GM12878 (cell line): Measurements from ENCODE around the gene FBXL7. TPM values are rescaled to one million over a fixed set of nuclear protein-coding genes. Genes with fewer than 3 reads are reported as not detected.

ENCODE experiments used
- ATAC-seq: fragments of 200-7000 bp; cut with Tn5 transposase; 3 replicates; pipeline ENCODE4 v1.9.1; 2020; ENCODE audit warnings: mild to moderate bottlenecking, moderate library complexity
- BruUV-seq: library from RNA; stranded (reverse); fragments of 400-500 nt; replicated peaks from 2 replicates; lab custom pipeline; 2021; lab: Mats Ljungman, UMichigan
- CTCF ChIA-PET: fragments of 300-600 bp; sonication (Branson Sonifier 250); formaldehyde crosslinking; extraction: SDS; loops from one replicate; lab custom pipeline; 2021; ENCODE audit warnings: inconsistent platforms; lab: Yijun Ruan, JAX
- POLR2A ChIA-PET: fragments of 350-600 bp; formaldehyde crosslinking; extraction: SDS; loops from one replicate; lab custom pipeline; 2021; ENCODE audit warnings: inconsistent platforms; lab: Charles Lee
- RAD21 ChIA-PET: fragments of 300-600 bp; sonication (Branson Sonifier 250); formaldehyde crosslinking; loops from one replicate; lab custom pipeline; 2023; ENCODE audit warnings: antibody characterized with exemption; ENCODE audit not compliant: unreplicated experiment; lab: Charles Lee
- SMC1A ChIA-PET: fragments of 300-600 bp; sonication (Branson Sonifier 250); formaldehyde crosslinking; loops from one replicate; lab custom pipeline; 2023; ENCODE audit not compliant: unreplicated experiment, uncharacterized antibody; lab: Charles Lee
- DNase-seq: peaks from one replicate; pipeline ENCODE4 v3.0.0-alpha.2; 2011; ENCODE audit warnings: low read depth, low spot score
- FAIRE-seq: peaks from 3 replicates; lab custom pipeline; 2011; peaks lifted over from hg19 to GRCh38; lab: Jason Lieb, UNC
- H2AFZ ChIP-seq: 2 replicates; pipeline ENCODE4 v1.6.0; 2011; ENCODE audit warnings: low read depth, low read length, control low read depth; ENCODE audit not compliant: control insufficient read depth
- H3K27ac ChIP-seq: 2 replicates; pipeline ENCODE4 v1.5.1; 2011; ENCODE audit warnings: control low read depth; ENCODE audit not compliant: control insufficient read depth, insufficient read depth
- H3K27me3 ChIP-seq, 2 experiments: replicated peaks in 1 of 2; 2 replicates each; pipeline versions ENCODE4 v1.6.0 to v1.6.1; 2011; ENCODE audit warnings: low read length in 1 of 2; ENCODE audit not compliant: control insufficient read depth in 2 of 2, insufficient read depth in 2 of 2
- H3K36me3 ChIP-seq, 2 experiments: 2 replicates each; pipeline ENCODE4 v1.5.1; 2011; ENCODE audit warnings: low read length in 1 of 2; ENCODE audit not compliant: control insufficient read depth in 2 of 2, insufficient read depth in 2 of 2
- H3K4me1 ChIP-seq: 2 replicates; pipeline ENCODE4 v1.6.1; 2011; ENCODE audit warnings: mild to moderate bottlenecking, low read length, moderate library complexity, mixed read lengths; ENCODE audit not compliant: control insufficient read depth, insufficient read depth
- H3K4me2 ChIP-seq: 2 replicates; pipeline ENCODE4 v1.6.0; 2011; ENCODE audit warnings: control low read depth; ENCODE audit not compliant: control insufficient read depth, insufficient read depth
- H3K4me3 ChIP-seq: fragments of 200-600 bp; sonication (generic); 2 replicates; pipeline ENCODE4 v1.5.1; 2016
- H3K79me2 ChIP-seq: 2 replicates; pipeline ENCODE4 v1.6.0; 2011; ENCODE audit warnings: low read length; ENCODE audit not compliant: control insufficient read depth, insufficient read depth
- H3K9ac ChIP-seq: 2 replicates; pipeline ENCODE4 v1.8.0; 2011; ENCODE audit warnings: low read length, control low read depth, mixed read lengths; ENCODE audit not compliant: control insufficient read depth, insufficient read depth
- H3K9me3 ChIP-seq: replicated peaks from 3 replicates; pipeline ENCODE4 v1.5.1; 2011; ENCODE audit warnings: mild to moderate bottlenecking, low read length; ENCODE audit not compliant: control insufficient read depth, insufficient read depth
- H4K20me1 ChIP-seq: 2 replicates; pipeline ENCODE4 v1.6.0; 2011; ENCODE audit not compliant: control insufficient read depth, insufficient read depth
- ATF7 ChIP-seq: fragments of 450-650 bp; IDR thresholded peaks from 2 replicates; pipeline ENCODE4 v1.6.1; 2016; ENCODE audit warnings: low read depth, mild to moderate bottlenecking
- BRCA1 ChIP-seq: IDR thresholded peaks from 2 replicates; pipeline ENCODE4 v1.6.1; 2011; ENCODE audit warnings: low read depth, low read length, improper control_type of control experiment
- E2F4 ChIP-seq: IDR thresholded peaks from 2 replicates; pipeline ENCODE4 v1.6.1; 2012; ENCODE audit warnings: low read depth, low read length, improper control_type of control experiment
- E2F8 ChIP-seq: fragments of 450-650 bp; IDR thresholded peaks from 2 replicates; pipeline ENCODE4 v1.6.1; 2018; ENCODE audit warnings: mild to moderate bottlenecking, low read depth, moderate library complexity; ENCODE audit not compliant: partially characterized antibody
- GABPA ChIP-seq: IDR thresholded peaks from 2 replicates; pipeline ENCODE4 v1.6.1; 2014; ENCODE audit warnings: antibody characterized with exemption, low read depth, mild to moderate bottlenecking, inconsistent platforms
- HDAC2 ChIP-seq: fragments of 200-600 bp; sonication (generic); IDR thresholded peaks from 2 replicates; pipeline ENCODE4 v1.6.1; 2017
- IRF4 ChIP-seq: IDR thresholded peaks from 2 replicates; pipeline ENCODE4 v1.6.1; 2011; ENCODE audit warnings: low read depth, low read length
- MXI1 ChIP-seq: fragments of 150-350 bp; IDR thresholded peaks from 2 replicates; pipeline ENCODE4 v1.6.1; 2011; ENCODE audit warnings: low read depth, mild to moderate bottlenecking, inconsistent platforms, low read length, improper control_type of control experiment
- NKRF ChIP-seq: fragments of 450-650 bp; conservative IDR thresholded peaks from 2 replicates; pipeline ENCODE4 v1.6.1; 2017; ENCODE audit warnings: mild to moderate bottlenecking, moderate library complexity
- RB1 ChIP-seq: fragments of 450-650 bp; formaldehyde crosslinking; IDR thresholded peaks from 2 replicates; pipeline ENCODE4 v1.6.1; 2017; ENCODE audit warnings: mild to moderate bottlenecking, borderline replicate concordance
- TARDBP ChIP-seq: IDR thresholded peaks from 2 replicates; pipeline ENCODE4 v1.6.1; 2016; ENCODE audit warnings: borderline replicate concordance
- ZBTB40 ChIP-seq: fragments of 450-650 bp; IDR thresholded peaks from 2 replicates; pipeline ENCODE4 v1.6.1; 2016; ENCODE audit warnings: mild to moderate bottlenecking, moderate library complexity, borderline replicate concordance
- whole genome bisulfite sequencing: methylation state at CpG from one replicate; pipeline ENCODE4 v1.1.6; 2016; ENCODE audit warnings: low lambda C conversion rate; ENCODE audit not compliant: insufficient replicate concordance, insufficient coverage; ENCODE audit errors: missing lambda C conversion rate; 5-methylcytosine and 5-hydroxymethylcytosine counted together
- in situ Hi-C: fragments of 300-500 bp; cut with MboI; formaldehyde crosslinking; loops from 9 replicates; pipeline ENCODE4 v1.14.3; 2018; ENCODE audit warnings: mixed read lengths
- intact Hi-C: fragments of 100-400 bp; cut with micrococcal nuclease; formaldehyde crosslinking; loops from one replicate; pipeline ENCODE4 v1.14.2; 2022; ENCODE audit not compliant: unreplicated experiment
- polyA plus RNA-seq, 11 experiments: library from polyadenylated mRNA; depleted of rRNA in 4 of 11; unstranded in 6 of 11; stranded (reverse) in 5 of 11; fragments of >200 nt; fragmentation: Nextera tagmentation in 4 of 11; fragmentation: Illumina TruSeq in 1 of 11; extraction: Ambion mirVana in 4 of 11; extraction: Trizol in 1 of 11; gene quantifications; 1 replicate in 1 of 11; 2 replicates in 10 of 11; pipeline versions ENCODE4 v1.2.1 to v1.2.3, GENCODE V29; 2011 to 2016; ENCODE audit warnings: inconsistent platforms in 2 of 11, missing spikeins in 2 of 11, low read depth in 1 of 11
- total RNA-seq, 4 experiments: library from RNA; depleted of rRNA in 3 of 4; stranded (reverse); fragments of >200 nt in 3 of 4; fragmentation: Illumina TruSeq in 1 of 4; extraction: Trizol in 1 of 4; gene quantifications; 2 replicates each; pipeline versions ENCODE4 v1.2.1 to v1.2.3, GENCODE V29; 2013 to 2021

The FBXL7 gene
- total and polyA plus RNA-seq, 10 of the 15 experiments (the other 5 are each of a cell fraction or from before 2014, with no cell fraction given): 0.03 to 0.44 (median 0.16) TPM

- no peak for TF ChIP-seq E2F4
- no peak for TF ChIP-seq GABPA
Measured at GRCh38 chr5:15529013-15529412, 29.0 kb downstream of the FBXL7 start (continued).

- BruUV-seq: no TSS peak
- RAD21 ChIA-PET: no interaction called here
- Histone ChIP-seq H4K20me1 (no peaks in the 10 kb centered on the region), H3K4me3 (no peak overlapping the region), H3K36me3 (no peaks in the 10 kb centered on the region), H3K9me3 (no peaks in the 10 kb centered on the region), H3K4me1 (no peaks in the 10 kb centered on the region), H3K79me2 (no peaks in the 10 kb centered on the region), H3K9ac (no peak overlapping the region), H2AFZ (no peak overlapping the region), H3K27me3 (no peaks in the 10 kb centered on the region), H3K27ac (no peak overlapping the region), H3K4me2 (no peak overlapping the region)
- FAIRE-seq (no peak), DNase-seq (no peak), ATAC-seq (no peak)
- POLR2A ChIA-PET: no interaction called here
- in situ Hi-C loops (no loop called here), intact Hi-C loops (no loop called here)
- CTCF ChIA-PET: no interaction called here
- SMC1A ChIA-PET: no interaction called here
- 7% methylated on average over 2 of the region's 2 CpGs for WGBS
- TF ChIP-seq E2F8 (no peak), IRF4 (no peak), RB1 (no peak), ATF7 (no peak), HDAC2 (no peak), MXI1 (no peak), NKRF (no peak), TARDBP (no peak), BRCA1 (no peak), ZBTB40 (no peak)
Measured at GRCh38 chr5:15529821-15530220, 29.8 kb downstream of the FBXL7 start.
